Pancreas (tissue), 10 donors: ENCODE results near the gene PPM1H. TPM values are rescaled to one million over a fixed set of nuclear protein-coding genes. Genes with fewer than 3 reads are reported as not detected.

Source experiments
- ATAC-seq, 4 donors: fragments of 200-7000 bp; cut with Tn5 transposase; one replicate each; pipeline versions ENCODE4 v1.8.0 to v1.9.1; 2020; ENCODE audit warnings: mild to moderate bottlenecking in 4 of 4, moderate library complexity in 4 of 4
- DNase-seq, 6 donors: peaks; one replicate each; pipeline ENCODE4 v3.0.0-alpha.2; 2020
- FAIRE-seq: peaks from 2 replicates; lab custom pipeline; 2012; peaks lifted over from hg19 to GRCh38; lab: Jason Lieb, UNC
- H3K27ac ChIP-seq, 4 donors: fragments of 200-600 bp; sonication (generic); 1 replicate in 3 of 4; 2 replicates in 1 of 4; pipeline versions ENCODE4 v1.5.0 to v1.8.0; 2020
- H3K27me3 ChIP-seq, 4 donors: fragments of 200-600 bp; one replicate each; pipeline ENCODE4 v1.8.0; 2021
- H3K36me3 ChIP-seq, 3 donors: fragments of 200-600 bp; sonication (generic) in 1 of 3; one replicate each; pipeline versions ENCODE4 v1.5.0 to v1.8.0; 2020 to 2021
- H3K4me1 ChIP-seq, 3 donors: fragments of 200-600 bp; one replicate each; pipeline ENCODE4 v1.8.0; 2021
- H3K4me3 ChIP-seq, 4 donors: fragments of 200-600 bp; sonication (generic) in 2 of 4; one replicate each; pipeline versions ENCODE4 v1.5.0 to v1.8.0; 2020 to 2021
- H3K9me3 ChIP-seq, 4 donors: fragments of 200-600 bp; one replicate each; pipeline ENCODE4 v1.8.0; 2021
- WGBS, 2 donors: extraction: QIAGEN DNeasy Blood & Tissue Kit; methylation state at CpG; one replicate each; pipeline ENCODE4 v1.1.7; 2013; 5-methylcytosine and 5-hydroxymethylcytosine counted together
- intact Hi-C, 3 donors: fragments of 100-400 bp; cut with DNase I; formaldehyde crosslinking; loops; one replicate each; pipeline versions ENCODE4 v1.11.1 to v1.14.2; 2022
- polyA plus RNA-seq, 2 donors: library from polyadenylated mRNA; stranded (reverse); fragments of 200-250 nt; gene quantifications; one replicate each; pipeline ENCODE4 v1.2.3, GENCODE V29; 2013
- total RNA-seq, 6 donors: library from RNA; stranded (reverse); fragmentation: NEBNext Ultra II Directional in 4 of 6; extraction: Animal tissue kit (Norgen Biotek cat#: 25700) in 4 of 6; gene quantifications; one replicate each; pipeline versions ENCODE4 v1.2.1 to v1.2.4, GENCODE V29; 2021 to 2023
- TF ChIP-seq, protein P1 (sequence below), 4 donors: fragments of 200-600 bp; sonication (generic) in 3 of 4; IDR thresholded peaks; one replicate each; pipeline versions ENCODE4 v1.5.0 to v1.8.0; 2021; ENCODE audit warnings: antibody characterized with exemption in 4 of 4
- donor health status: healthy with polysubstance abuse.
- donor health status: DM: no; HTN: no; CAD: no; lungs with moderate emphysema.
- donor health status: DM: no; HTN: no; CAD: no.
- donor health status: control.
- donor health status: control.
- donor health status: Bipolar disorder and iron deficiency.
- donor health status: DM: yes; HTN: yes; CAD: no.
- donor health status: DM: no; HTN: no; CAD: no.
- donor health status: DM: no; HTN: no; CAD: no.
- donor health status: DM: yes; HTN: yes; CAD: no.

PPM1H gene
- total and polyA plus RNA-seq, 8 donors: 1.7 to 12.9 (median 5.8) TPM

DNA sequence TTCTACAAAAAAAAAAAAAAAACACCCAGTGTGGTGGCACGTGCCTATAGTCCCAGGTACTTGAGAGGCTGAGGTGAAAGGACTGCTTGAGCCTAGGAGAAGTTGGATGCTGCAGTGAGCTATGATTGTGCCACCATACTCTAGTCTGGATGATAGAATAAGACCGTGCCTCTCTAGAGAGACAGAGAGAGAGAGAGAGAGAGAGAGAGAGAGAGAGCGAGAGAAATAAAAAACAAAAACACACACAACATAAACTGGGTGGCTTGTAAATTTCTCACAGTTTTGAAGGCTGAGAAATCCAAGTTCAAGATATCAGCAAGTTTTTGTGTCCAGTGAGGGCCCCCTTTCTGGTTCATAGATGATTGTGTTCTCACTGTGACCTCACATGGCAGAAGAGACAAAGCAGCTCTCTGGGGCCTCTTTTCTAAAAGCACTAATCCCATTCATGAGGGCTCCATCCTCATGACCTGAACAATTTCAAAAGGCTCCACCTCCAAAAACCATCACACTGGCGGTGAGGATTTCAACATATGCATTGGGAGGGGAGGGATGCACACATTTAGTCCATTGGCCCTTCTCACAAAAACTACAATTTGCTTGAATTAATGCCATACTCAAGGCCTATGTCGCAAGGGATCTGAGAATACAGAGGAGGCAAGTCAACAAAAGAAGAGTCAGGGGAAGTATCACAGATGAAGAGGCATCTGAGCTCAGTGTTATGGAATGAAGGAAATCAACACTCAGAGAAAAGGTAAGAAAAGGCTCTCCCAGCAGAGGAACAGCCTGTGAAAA, 94.9 kb downstream of the PPM1H start:
- intact Hi-C loops: no loop called here
- WGBS, 2 donors: 94 to 98% methylated on average over 5 of the region's 5 CpGs
- FAIRE-seq: no peak

DNA sequence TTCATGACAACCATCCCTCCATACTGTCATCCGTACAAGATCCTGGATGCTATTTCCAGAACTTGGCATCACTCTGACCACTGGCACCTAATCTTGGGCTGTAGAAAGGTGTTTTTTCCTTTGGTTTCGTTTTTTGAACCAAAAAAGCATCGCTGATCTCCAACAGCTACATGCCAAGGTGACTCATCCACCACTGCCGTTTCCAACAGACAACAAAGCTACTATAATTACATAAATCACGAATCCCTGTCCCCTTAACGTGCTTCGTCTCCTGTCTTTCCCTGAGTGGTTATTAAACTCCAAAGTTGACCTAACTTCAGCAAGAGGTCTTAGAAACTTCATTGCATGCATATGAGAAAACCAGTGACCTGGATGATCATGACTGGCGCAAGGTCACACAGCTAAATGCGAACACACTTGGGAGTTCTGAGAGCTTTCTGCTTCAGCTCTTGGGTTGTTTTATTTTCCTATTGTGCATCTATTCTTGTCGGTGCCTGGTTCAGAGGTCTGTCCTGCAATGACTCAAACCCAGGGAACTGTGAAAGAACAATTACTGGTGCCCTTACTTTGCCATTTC, 99.9 kb downstream of the PPM1H start:
- H3K4me1 ChIP-seq: no peaks in the 10 kb centered on the region
- no peak for FAIRE-seq
- intact Hi-C loops: no loop called here
- H3K4me3 ChIP-seq: no peak overlapping the region
- WGBS, 2 donors: 85 to 88% methylated on average over 10 of the region's 10 CpGs
- H3K9me3 ChIP-seq: no peaks in the 10 kb centered on the region
- ATAC-seq: no peak
- DNase-seq: no peak
- no peaks in the 10 kb centered on the region for H3K27me3 ChIP-seq
- no peaks in the 10 kb centered on the region for H3K36me3 ChIP-seq
- TF ChIP-seq, protein P1, sequence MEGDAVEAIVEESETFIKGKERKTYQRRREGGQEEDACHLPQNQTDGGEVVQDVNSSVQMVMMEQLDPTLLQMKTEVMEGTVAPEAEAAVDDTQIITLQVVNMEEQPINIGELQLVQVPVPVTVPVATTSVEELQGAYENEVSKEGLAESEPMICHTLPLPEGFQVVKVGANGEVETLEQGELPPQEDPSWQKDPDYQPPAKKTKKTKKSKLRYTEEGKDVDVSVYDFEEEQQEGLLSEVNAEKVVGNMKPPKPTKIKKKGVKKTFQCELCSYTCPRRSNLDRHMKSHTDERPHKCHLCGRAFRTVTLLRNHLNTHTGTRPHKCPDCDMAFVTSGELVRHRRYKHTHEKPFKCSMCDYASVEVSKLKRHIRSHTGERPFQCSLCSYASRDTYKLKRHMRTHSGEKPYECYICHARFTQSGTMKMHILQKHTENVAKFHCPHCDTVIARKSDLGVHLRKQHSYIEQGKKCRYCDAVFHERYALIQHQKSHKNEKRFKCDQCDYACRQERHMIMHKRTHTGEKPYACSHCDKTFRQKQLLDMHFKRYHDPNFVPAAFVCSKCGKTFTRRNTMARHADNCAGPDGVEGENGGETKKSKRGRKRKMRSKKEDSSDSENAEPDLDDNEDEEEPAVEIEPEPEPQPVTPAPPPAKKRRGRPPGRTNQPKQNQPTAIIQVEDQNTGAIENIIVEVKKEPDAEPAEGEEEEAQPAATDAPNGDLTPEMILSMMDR (IDR thresholded peaks at IDR 0.05): no peak
- H3K27ac ChIP-seq: no peak overlapping the region

More for the DNA sequence above, 94.9 kb downstream of the PPM1H start:
- TF ChIP-seq, protein P1 (IDR thresholded peaks at IDR 0.05): no peak
- DNase-seq: no peak
- H3K4me3 ChIP-seq: no peak overlapping the region
- ATAC-seq: no peak
- H3K27ac ChIP-seq: no peak overlapping the region
- H3K36me3 ChIP-seq: no peaks in the 10 kb centered on the region
- no peaks in the 10 kb centered on the region for H3K9me3 ChIP-seq
- H3K27me3 ChIP-seq: no peaks in the 10 kb centered on the region
- H3K4me1 ChIP-seq: peaks cover 3 to 11% (median 10%) of the 10 kb centered on the region in 3 donors

DNA sequence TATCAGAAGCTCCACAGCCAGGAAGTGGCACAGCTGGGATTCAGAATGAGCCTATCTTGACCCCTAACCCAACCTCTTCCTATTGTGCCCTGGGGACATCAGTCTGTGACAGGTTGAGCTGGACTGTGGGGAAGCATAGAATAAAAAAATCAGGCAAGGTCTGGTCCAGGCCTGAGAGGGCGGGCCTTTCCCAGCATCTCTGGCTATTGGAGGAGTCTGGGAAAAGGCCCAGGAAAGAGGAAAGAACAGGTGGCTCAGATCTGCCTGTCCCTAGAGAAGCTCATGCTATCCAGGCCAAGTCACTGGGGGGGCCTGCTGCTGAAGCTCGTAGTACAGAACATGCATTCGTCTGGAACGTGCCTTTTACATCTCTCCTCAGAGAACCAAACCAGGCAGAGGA, 100.5 kb downstream of the PPM1H start:
- no peak overlapping the region for H3K27ac ChIP-seq
- no peak overlapping the region for H3K4me3 ChIP-seq
- FAIRE-seq: no peak
- TF ChIP-seq, protein P1 (IDR thresholded peaks at IDR 0.05): no peak
- WGBS, 2 donors: 86 to 90% methylated on average over 4 of the region's 4 CpGs
- H3K36me3 ChIP-seq: no peaks in the 10 kb centered on the region
- ATAC-seq: peak in 2 of 4 donors; percentile 19 to 36
- H3K27me3 ChIP-seq: no peaks in the 10 kb centered on the region
- intact Hi-C loops: no loop called here
- no peaks in the 10 kb centered on the region for H3K9me3 ChIP-seq
- DNase-seq: no peak
- no peaks in the 10 kb centered on the region for H3K4me1 ChIP-seq

DNA sequence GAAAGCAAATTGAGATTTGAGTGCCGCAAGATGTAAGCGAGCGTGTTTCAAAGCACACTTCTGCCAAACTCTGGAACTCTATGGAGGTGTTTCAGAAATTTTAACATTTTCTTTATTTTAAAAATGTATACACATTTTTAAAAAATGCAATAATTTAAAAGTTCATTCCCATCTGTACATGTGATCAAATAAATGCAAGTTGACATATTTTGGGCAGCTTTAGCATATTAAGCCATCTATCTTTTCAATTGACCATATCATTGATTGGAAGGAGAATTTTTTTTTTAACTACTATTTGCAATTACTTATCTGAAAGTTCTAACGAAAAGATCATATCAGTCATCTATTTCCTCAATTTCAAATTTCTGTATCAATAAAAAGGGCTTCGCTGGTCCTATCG, 101.3 kb downstream of the PPM1H start:
- no peak for DNase-seq
- TF ChIP-seq, protein P1 (IDR thresholded peaks at IDR 0.05): no peak
- FAIRE-seq: no peak
- H3K36me3 ChIP-seq: no peaks in the 10 kb centered on the region
- no peak for ATAC-seq
- H3K27ac ChIP-seq: no peak overlapping the region
- no peaks in the 10 kb centered on the region for H3K9me3 ChIP-seq
- intact Hi-C loops: no loop called here
- no peaks in the 10 kb centered on the region for H3K4me1 ChIP-seq
- no peak overlapping the region for H3K4me3 ChIP-seq
- H3K27me3 ChIP-seq: no peaks in the 10 kb centered on the region
- WGBS, 2 donors: 92 to 97% methylated on average over 6 of the region's 6 CpGs

DNA sequence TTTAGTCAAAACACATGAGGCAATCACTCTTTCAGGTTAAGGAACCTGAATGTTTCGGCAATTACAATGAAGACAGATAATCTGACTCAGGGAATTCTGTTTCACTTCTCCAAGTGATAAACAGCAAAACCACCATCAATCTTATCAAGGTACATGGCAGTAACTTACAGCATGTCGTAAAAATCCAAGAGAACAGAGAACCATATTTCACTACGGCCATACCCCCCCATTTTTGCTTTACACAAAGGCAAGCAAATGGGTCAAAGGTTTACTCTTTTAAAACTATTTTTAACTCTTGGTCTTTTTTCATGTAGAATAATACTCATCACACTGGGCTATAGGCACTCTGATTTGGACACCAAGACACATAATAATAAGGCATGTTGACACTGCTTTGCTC, 102.4 kb downstream of the PPM1H start:
- TF ChIP-seq, protein P1 (IDR thresholded peaks at IDR 0.05): no peak

More for the DNA sequence above, 102.4 kb downstream of the PPM1H start:
- Histone ChIP-seq H3K27ac (no peak overlapping the region), H3K4me1 (no peaks in the 10 kb centered on the region), H3K27me3 (no peaks in the 10 kb centered on the region), H3K9me3 (no peaks in the 10 kb centered on the region), H3K36me3 (no peaks in the 10 kb centered on the region), H3K4me3 (no peak overlapping the region)
- no peak for DNase-seq
- 87 to 96% methylated on average over 3 of the region's 3 CpGs for WGBS, 2 donors
- intact Hi-C loops: no loop called here
- ATAC-seq: no peak
- FAIRE-seq: no peak
